ENCODE measurements around the gene C3orf18.

GRCh38 chr3:50594253-50594785, 26.8 kb upstream of the C3orf18 start:
- TF ChIP-seq, protein P1, sequence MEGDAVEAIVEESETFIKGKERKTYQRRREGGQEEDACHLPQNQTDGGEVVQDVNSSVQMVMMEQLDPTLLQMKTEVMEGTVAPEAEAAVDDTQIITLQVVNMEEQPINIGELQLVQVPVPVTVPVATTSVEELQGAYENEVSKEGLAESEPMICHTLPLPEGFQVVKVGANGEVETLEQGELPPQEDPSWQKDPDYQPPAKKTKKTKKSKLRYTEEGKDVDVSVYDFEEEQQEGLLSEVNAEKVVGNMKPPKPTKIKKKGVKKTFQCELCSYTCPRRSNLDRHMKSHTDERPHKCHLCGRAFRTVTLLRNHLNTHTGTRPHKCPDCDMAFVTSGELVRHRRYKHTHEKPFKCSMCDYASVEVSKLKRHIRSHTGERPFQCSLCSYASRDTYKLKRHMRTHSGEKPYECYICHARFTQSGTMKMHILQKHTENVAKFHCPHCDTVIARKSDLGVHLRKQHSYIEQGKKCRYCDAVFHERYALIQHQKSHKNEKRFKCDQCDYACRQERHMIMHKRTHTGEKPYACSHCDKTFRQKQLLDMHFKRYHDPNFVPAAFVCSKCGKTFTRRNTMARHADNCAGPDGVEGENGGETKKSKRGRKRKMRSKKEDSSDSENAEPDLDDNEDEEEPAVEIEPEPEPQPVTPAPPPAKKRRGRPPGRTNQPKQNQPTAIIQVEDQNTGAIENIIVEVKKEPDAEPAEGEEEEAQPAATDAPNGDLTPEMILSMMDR (conservative IDR thresholded peaks at IDR 0.05; ENCODE audit: low read depth in 2 of 2), result no peak
- TF ChIP-seq STAT1 (IDR thresholded peaks at IDR 0.05; ENCODE audit: unreplicated experiment) (no peak), CREB1 (CRISPR knock-in tag; IDR thresholded peaks at IDR 0.05; ENCODE audit: low read depth) (no peak), EZH2 (IDR thresholded peaks at IDR 0.05; ENCODE audit: low read depth, unreplicated experiment) (no peak), POLR2AphosphoS5 (IDR thresholded peaks at IDR 0.05; ENCODE audit: low read depth) (no peak), EZH2phosphoT487 (IDR thresholded peaks at IDR 0.05; ENCODE audit: unreplicated experiment) (no peak), ZNF114 (CRISPR knock-in tag; IDR thresholded peaks at IDR 0.05) (no peak), NANOG (IDR thresholded peaks at IDR 0.05; ENCODE audit: borderline replicate concordance) (no peak)

Measured in GM23338 (cell line).